SU-DHL-6 (cell line): ENCODE results near the gene HACD3.

Experiments
- H2AFZ ChIP-seq: fragments of 200-600 bp; sonication (generic); 2 replicates; pipeline ENCODE4 v1.6.1; 2014; ENCODE audit warnings: low read depth, mild to moderate bottlenecking, moderate library complexity, mixed read lengths, antibody characterized with exemption, low read length; ENCODE audit not compliant: severe bottlenecking
- H3F3A ChIP-seq: fragments of 200-600 bp; shearing (Covaris generic); 2 replicates; pipeline ENCODE4 v1.6.0; 2016; ENCODE audit warnings: antibody characterized with exemption, mild to moderate bottlenecking; ENCODE audit not compliant: insufficient read depth
- H3K27ac ChIP-seq: fragments of 200-600 bp; sonication (generic); 2 replicates; pipeline ENCODE4 v1.5.1; 2016; ENCODE audit warnings: low read depth, mild to moderate bottlenecking, low read length, moderate library complexity, mixed read lengths
- H3K27me3 ChIP-seq: fragments of 200-600 bp; sonication (generic), shearing (Covaris generic); 2 replicates; pipeline ENCODE4 v1.6.0; 2014; ENCODE audit warnings: mild to moderate bottlenecking, low read length
- H3K36me3 ChIP-seq: fragments of 200-600 bp; sonication (generic); 2 replicates; pipeline ENCODE4 v1.6.1; 2014; ENCODE audit warnings: mild to moderate bottlenecking, low read length, mixed read lengths
- H3K4me2 ChIP-seq: fragments of 300-600, 200-600 bp; shearing (Covaris generic), sonication (generic); 2 replicates; pipeline ENCODE4 v1.6.0; 2014; ENCODE audit warnings: low read length, low read depth, mild to moderate bottlenecking; ENCODE audit not compliant: poor library complexity, severe bottlenecking
- H3K4me3 ChIP-seq: fragments of 200-600 bp; sonication (generic); 2 replicates; pipeline ENCODE4 v1.5.1; 2014; ENCODE audit warnings: antibody characterized with exemption, low read length, mild to moderate bottlenecking, mixed read lengths; ENCODE audit not compliant: insufficient read depth, poor library complexity, severe bottlenecking
- H3K79me2 ChIP-seq: fragments of 200-600 bp; sonication (generic); 2 replicates; pipeline ENCODE4 v1.6.1; 2014; ENCODE audit warnings: mild to moderate bottlenecking, low read length, moderate library complexity; ENCODE audit not compliant: insufficient read depth
- H3K9ac ChIP-seq: fragments of 200-600 bp; sonication (generic); 2 replicates; pipeline ENCODE4 v1.7.0; 2014; ENCODE audit warnings: mild to moderate bottlenecking, low read length
- H3K9me2 ChIP-seq: fragments of 200-600 bp; sonication (generic); replicated peaks from 2 replicates; pipeline ENCODE4 v1.6.1; 2014; ENCODE audit warnings: low read length; ENCODE audit not compliant: insufficient read depth
- H3K9me3 ChIP-seq: fragments of 200-600 bp; sonication (generic); 2 replicates; pipeline ENCODE4 v1.6.1; 2014; ENCODE audit warnings: low read length, mixed read lengths; ENCODE audit not compliant: insufficient read depth
- H4K20me1 ChIP-seq: fragments of 200-600 bp; sonication (generic); 2 replicates; pipeline ENCODE4 v1.6.1; 2014; ENCODE audit warnings: low read depth, mild to moderate bottlenecking, antibody characterized with exemption, low read length, moderate library complexity, mixed read lengths
- CTCF ChIP-seq: fragments of 200-600 bp; sonication (generic); IDR thresholded peaks from one replicate; pipeline ENCODE4 v1.5.1; 2017; ENCODE audit warnings: antibody characterized with exemption, mild to moderate bottlenecking, low read length, moderate library complexity; ENCODE audit not compliant: insufficient read depth, poor library complexity, severe bottlenecking
- EZH2phosphoT487 ChIP-seq: fragments of 200-600 bp; sonication (generic), shearing (Covaris generic); conservative IDR thresholded peaks from 2 replicates; pipeline ENCODE4 v1.6.1; 2018; ENCODE audit warnings: mild to moderate bottlenecking, antibody characterized with exemption, low read length, moderate library complexity, mixed read lengths

Gene HACD3

GRCh38 chr15:65576664-65577063 is 46.4 kb downstream of the HACD3 start:
- TF ChIP-seq CTCF, result no peak
- no peak for TF ChIP-seq EZH2phosphoT487
- H3K9me2 ChIP-seq, result no peaks in the 10 kb centered on the region
- no peak overlapping the region for H3K4me2 ChIP-seq

DNA sequence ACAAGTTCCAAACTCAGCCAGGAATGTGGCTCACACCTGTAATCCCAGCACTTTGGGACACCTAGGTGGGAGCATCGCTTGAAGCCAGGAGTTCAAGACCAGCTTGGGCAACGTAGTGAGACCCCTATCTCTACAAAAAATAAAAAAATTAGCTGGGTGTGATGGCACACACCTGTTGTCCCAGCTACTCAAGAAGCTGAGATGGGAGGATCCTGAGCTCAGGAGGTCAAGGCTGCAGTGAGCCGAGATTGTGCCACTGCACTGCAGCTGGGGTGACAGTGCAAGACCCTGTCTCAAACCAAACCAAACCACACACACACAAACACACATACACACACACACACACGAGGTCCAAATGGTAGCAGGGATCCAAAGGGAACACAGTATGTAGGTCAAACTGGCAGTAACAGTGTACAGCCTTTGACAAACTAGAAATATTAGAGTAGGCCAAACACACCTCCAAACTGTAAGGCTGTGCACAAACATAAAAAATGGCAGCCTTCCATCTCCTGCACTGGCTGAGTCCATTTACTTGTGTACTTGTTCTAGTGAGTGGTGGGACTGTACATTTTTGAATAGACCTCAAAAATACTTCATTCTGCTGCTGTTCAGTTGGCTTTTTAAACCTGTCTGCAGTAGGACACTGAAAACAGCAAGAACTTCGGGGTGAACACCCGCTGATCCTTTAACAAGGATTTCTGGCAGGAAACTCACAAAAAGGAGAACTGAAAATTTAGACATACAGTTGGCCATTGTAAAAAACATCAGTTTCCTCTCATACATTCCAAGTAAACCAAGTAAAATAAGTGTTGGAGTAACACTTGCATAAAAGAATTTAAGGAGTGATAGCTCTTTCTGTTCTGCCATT is 47.1 kb downstream of the HACD3 start:
- H2AFZ ChIP-seq, result no peak overlapping the region
- H3F3A ChIP-seq, result peaks cover 10% of the 10 kb centered on the region
- H3K9me2 ChIP-seq, result no peaks in the 10 kb centered on the region
- H3K79me2 ChIP-seq, result no peaks in the 10 kb centered on the region
- H3K27ac ChIP-seq, result no peak overlapping the region
- H3K4me3 ChIP-seq, result no peak overlapping the region
- H3K4me2 ChIP-seq, result no peak overlapping the region
- no peaks in the 10 kb centered on the region for H3K9me3 ChIP-seq
- no peaks in the 10 kb centered on the region for H4K20me1 ChIP-seq
- H3K9ac ChIP-seq, result no peak overlapping the region
- TF ChIP-seq CTCF (no peak), EZH2phosphoT487 (no peak)
- H3K36me3 ChIP-seq, result peaks cover 15% of the 10 kb centered on the region
- H3K27me3 ChIP-seq, result no peaks in the 10 kb centered on the region

More at GRCh38 chr15:65576664-65577063, 46.4 kb downstream of the HACD3 start:
- Histone ChIP-seq H3K36me3 (peaks cover 20% of the 10 kb centered on the region), H3F3A (peaks cover 10% of the 10 kb centered on the region), H4K20me1 (no peaks in the 10 kb centered on the region), H3K9ac (no peak overlapping the region), H3K9me3 (no peaks in the 10 kb centered on the region), H3K27me3 (no peaks in the 10 kb centered on the region), H3K4me3 (no peak overlapping the region), H3K79me2 (no peaks in the 10 kb centered on the region), H2AFZ (no peak overlapping the region), H3K27ac (no peak overlapping the region)

GRCh38 chr15:65578904-65579728 is 48.9 kb downstream of the HACD3 start:
- Histone ChIP-seq H3K9me2 (no peaks in the 10 kb centered on the region), H3K9me3 (no peaks in the 10 kb centered on the region), H3K36me3 (peaks cover 30% of the 10 kb centered on the region), H3K27me3 (no peaks in the 10 kb centered on the region), H3K27ac (no peak overlapping the region), H3K79me2 (no peaks in the 10 kb centered on the region), H3F3A (peaks cover 10% of the 10 kb centered on the region), H2AFZ (no peak overlapping the region), H4K20me1 (no peaks in the 10 kb centered on the region), H3K4me3 (no peak overlapping the region), H3K4me2 (no peak overlapping the region), H3K9ac (no peak overlapping the region)
- TF ChIP-seq CTCF, result no peak
- TF ChIP-seq EZH2phosphoT487, result no peak
